Measurements from ENCODE around the gene PCLAF. TPM values are rescaled to one million over a fixed set of nuclear protein-coding genes. Genes with fewer than 3 reads are reported as not detected.
"Not testable (repeated sequence)": the region's sequence is repeated elsewhere in the genome, so short reads cannot be mapped to it uniquely, and the experiment has no call there.

PCLAF gene
- total RNA-seq, 2 donors from 2014 or later = 28.9 to 78.0 TPM

DNA sequence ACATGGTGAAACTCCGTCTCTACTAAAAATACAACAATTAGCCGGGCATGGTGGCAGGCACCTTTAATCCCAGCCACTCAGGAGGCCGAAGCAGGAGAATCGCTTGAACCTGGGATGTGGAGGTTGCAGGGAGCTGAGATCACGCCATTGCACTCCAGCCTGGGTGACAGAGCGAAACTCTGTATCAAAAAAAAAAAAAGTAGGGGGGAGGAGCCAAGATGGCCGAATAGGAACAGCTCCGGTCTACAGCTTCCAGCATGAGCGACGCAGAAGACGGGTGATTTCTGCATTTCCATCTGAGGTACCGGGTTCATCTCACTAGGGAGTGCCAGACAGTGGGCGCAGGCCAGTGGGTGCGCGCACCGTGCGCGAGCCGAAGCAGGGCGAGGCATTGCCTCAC is 54.8 kb downstream of the PCLAF start:
- DNase-seq; H3K4me1 Mint-ChIP-seq; H3K27me3 ChIP-seq (ENCODE audit: control insufficient read depth, insufficient read depth, low read length, poor library complexity, severe bottlenecking); H3K9me3 ChIP-seq (ENCODE audit: control insufficient read depth, low read length); H3K4me3 ChIP-seq (ENCODE audit: low read length); H3K27ac ChIP-seq (ENCODE audit: low read depth, low read length); H3K9me3 Mint-ChIP-seq; H3K36me3 Mint-ChIP-seq (ENCODE audit: low read depth); H3K4me1 ChIP-seq (ENCODE audit: control insufficient read depth, insufficient read depth, low read length); H3K36me3 ChIP-seq (ENCODE audit: control insufficient read depth, insufficient read depth, low read length); H3K9ac ChIP-seq (ENCODE audit: extremely low read depth, low read length, poor library complexity, severe bottlenecking); H3K27me3 Mint-ChIP-seq (ENCODE audit: insufficient read depth): not testable (repeated sequence)
- WGBS, 2 experiments (ENCODE audit: insufficient coverage in 1 of 2, insufficient read length in 1 of 2) = 83 to 100% methylated on average over 3 to 7 of the region's 20 CpGs
- Mint-ChIP-seq H3K4me3 (peak overlapping the region; percentile 51), H3K27ac (peak overlapping the region; percentile 89)

DNA sequence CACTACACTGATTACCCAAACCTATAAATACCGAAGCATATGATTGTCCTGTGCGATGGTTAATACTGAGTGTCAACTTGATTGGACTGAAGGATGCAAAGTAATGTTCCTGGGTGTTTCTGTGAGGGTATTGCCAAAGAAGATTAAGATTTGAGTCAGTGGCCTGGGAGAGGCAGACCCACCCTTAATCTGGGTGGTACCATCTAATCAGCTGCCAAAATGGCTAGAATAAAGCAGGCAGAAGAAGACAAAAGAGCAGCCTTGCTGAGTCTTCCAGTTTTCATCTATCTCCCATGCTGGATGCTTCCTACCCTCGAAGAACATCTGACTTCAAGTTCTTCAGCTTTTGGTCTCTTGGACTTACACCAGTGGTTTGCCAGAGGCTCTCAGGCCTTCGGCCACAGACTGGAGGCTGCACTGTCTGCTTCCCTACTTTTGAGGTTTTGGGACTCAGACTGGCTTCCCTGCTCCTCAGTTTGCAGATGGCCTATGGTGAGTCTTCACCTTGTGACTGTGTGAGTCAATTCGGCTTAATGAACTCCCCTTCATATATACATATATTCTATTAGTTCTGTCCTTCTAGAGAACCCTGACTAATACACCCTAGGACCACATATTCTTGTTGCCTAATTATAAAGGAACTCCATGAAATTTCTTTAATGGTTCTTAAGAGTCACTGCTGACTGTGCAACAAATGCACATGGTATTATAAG is 56.9 kb downstream of the PCLAF start:
- Histone ChIP-seq H3K36me3 (ENCODE audit: control insufficient read depth, insufficient read depth, low read length) (peaks cover 5% of the 10 kb centered on the region), H3K9me3 (ENCODE audit: control insufficient read depth, low read length) (no peaks in the 10 kb centered on the region), H3K9ac (ENCODE audit: extremely low read depth, low read length, poor library complexity, severe bottlenecking) (no peak overlapping the region), H3K4me1 (ENCODE audit: control insufficient read depth, insufficient read depth, low read length) (no peaks in the 10 kb centered on the region), H3K27ac (ENCODE audit: low read depth, low read length) (no peak overlapping the region), H3K27me3 (ENCODE audit: control insufficient read depth, insufficient read depth, low read length, poor library complexity, severe bottlenecking) (no peaks in the 10 kb centered on the region), H3K4me3 (ENCODE audit: low read length) (no peak overlapping the region)
- Mint-ChIP-seq H3K27ac (no peak overlapping the region), H3K36me3 (ENCODE audit: low read depth) (peaks cover 2% of the 10 kb centered on the region), H3K4me3 (no peak overlapping the region), H3K4me1 (peaks cover 2% of the 10 kb centered on the region), H3K9me3 (peaks cover 4% of the 10 kb centered on the region), H3K27me3 (ENCODE audit: insufficient read depth) (no peaks in the 10 kb centered on the region)
- TF ChIP-seq, protein P1, sequence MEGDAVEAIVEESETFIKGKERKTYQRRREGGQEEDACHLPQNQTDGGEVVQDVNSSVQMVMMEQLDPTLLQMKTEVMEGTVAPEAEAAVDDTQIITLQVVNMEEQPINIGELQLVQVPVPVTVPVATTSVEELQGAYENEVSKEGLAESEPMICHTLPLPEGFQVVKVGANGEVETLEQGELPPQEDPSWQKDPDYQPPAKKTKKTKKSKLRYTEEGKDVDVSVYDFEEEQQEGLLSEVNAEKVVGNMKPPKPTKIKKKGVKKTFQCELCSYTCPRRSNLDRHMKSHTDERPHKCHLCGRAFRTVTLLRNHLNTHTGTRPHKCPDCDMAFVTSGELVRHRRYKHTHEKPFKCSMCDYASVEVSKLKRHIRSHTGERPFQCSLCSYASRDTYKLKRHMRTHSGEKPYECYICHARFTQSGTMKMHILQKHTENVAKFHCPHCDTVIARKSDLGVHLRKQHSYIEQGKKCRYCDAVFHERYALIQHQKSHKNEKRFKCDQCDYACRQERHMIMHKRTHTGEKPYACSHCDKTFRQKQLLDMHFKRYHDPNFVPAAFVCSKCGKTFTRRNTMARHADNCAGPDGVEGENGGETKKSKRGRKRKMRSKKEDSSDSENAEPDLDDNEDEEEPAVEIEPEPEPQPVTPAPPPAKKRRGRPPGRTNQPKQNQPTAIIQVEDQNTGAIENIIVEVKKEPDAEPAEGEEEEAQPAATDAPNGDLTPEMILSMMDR (conservative IDR thresholded peaks at IDR 0.05) = no peak
- DNase-seq = no peak
- 84 to 96% methylated on average over 4 to 5 of the region's 5 CpGs for WGBS, 2 experiments (ENCODE audit: insufficient coverage in 1 of 2, insufficient read length in 1 of 2)

DNA sequence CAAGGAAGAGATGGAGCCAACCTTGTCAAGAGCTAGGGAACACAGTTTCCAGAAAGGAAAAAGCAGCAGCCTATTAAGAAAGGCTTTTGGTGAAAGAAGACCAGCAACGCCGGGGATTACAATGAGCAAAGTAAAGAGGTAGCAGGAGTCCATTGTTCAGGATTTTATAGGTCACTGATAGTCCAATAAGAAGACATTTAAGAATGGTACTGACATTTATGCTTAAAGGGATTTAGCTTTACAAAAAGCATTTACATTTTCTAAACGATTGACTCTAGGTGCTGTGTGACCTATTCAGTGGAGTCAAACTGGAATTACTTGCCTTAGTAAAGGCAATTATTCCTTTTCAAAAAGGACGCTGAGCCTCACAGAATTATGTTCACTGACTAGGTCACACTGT is 66.0 kb downstream of the PCLAF start:
- H3K27ac ChIP-seq (ENCODE audit: low read depth, low read length) = peak overlapping the region; percentile 49
- Mint-ChIP-seq H3K9me3 (peaks cover 9% of the 10 kb centered on the region), H3K4me1 (peaks cover 22% of the 10 kb centered on the region), H3K27ac (no peak overlapping the region), H3K36me3 (ENCODE audit: low read depth) (peaks cover 8% of the 10 kb centered on the region), H3K27me3 (ENCODE audit: insufficient read depth) (no peaks in the 10 kb centered on the region), H3K4me3 (no peak overlapping the region)
- H3K36me3 ChIP-seq (ENCODE audit: control insufficient read depth, insufficient read depth, low read length) = no peaks in the 10 kb centered on the region
- 86 to 87% methylated on average over 4 of the region's 4 CpGs for WGBS, 2 experiments (ENCODE audit: insufficient coverage in 1 of 2, insufficient read length in 1 of 2)
- TF ChIP-seq, protein P1 (conservative IDR thresholded peaks at IDR 0.05) = no peak
- H3K9ac ChIP-seq (ENCODE audit: extremely low read depth, low read length, poor library complexity, severe bottlenecking) = no peak overlapping the region
- H3K27me3 ChIP-seq (ENCODE audit: control insufficient read depth, insufficient read depth, low read length, poor library complexity, severe bottlenecking) = no peaks in the 10 kb centered on the region
- peaks cover 2% of the 10 kb centered on the region for H3K4me1 ChIP-seq (ENCODE audit: control insufficient read depth, insufficient read depth, low read length)
- H3K9me3 ChIP-seq (ENCODE audit: control insufficient read depth, low read length) = no peaks in the 10 kb centered on the region
- no peak for DNase-seq
- no peak overlapping the region for H3K4me3 ChIP-seq (ENCODE audit: low read length)

DNA sequence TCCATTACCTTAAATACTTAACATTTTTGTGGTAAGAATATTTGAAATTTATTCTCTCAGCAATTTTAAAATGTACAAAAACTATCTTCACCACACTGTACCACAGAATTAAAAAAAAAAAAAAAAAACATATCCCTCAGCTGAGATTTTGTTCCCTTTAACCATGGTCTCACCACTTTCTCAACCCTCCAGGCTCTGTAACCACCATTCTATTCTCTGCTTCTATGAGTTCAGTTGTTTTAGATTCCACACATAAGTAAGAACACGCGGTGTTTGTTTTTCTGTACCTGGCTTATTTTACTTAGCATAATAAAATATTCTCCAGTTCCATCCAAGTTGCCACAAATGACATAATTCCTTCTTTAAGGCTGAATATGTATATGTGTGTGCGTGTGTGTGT is 66.8 kb downstream of the PCLAF start:
- TF ChIP-seq, protein P1 (conservative IDR thresholded peaks at IDR 0.05) = no peak
- peaks cover 6% of the 10 kb centered on the region for H3K36me3 Mint-ChIP-seq (ENCODE audit: low read depth)

More for the DNA sequence above, 66.8 kb downstream of the PCLAF start:
- H3K27ac ChIP-seq (ENCODE audit: low read depth, low read length) = no peak overlapping the region
- H3K9ac ChIP-seq (ENCODE audit: extremely low read depth, low read length, poor library complexity, severe bottlenecking) = no peak overlapping the region
- H3K27ac Mint-ChIP-seq = no peak overlapping the region
- peaks cover 29% of the 10 kb centered on the region for H3K4me1 Mint-ChIP-seq
- no peak overlapping the region for H3K4me3 Mint-ChIP-seq
- H3K36me3 ChIP-seq (ENCODE audit: control insufficient read depth, insufficient read depth, low read length) = no peaks in the 10 kb centered on the region
- WGBS, 2 experiments (ENCODE audit: insufficient coverage in 1 of 2, insufficient read length in 1 of 2) = 93 to 100% methylated on average over 2 to 3 of the region's 3 CpGs
- no peaks in the 10 kb centered on the region for H3K27me3 ChIP-seq (ENCODE audit: control insufficient read depth, insufficient read depth, low read length, poor library complexity, severe bottlenecking)
- H3K27me3 Mint-ChIP-seq (ENCODE audit: insufficient read depth) = no peaks in the 10 kb centered on the region
- no peak for DNase-seq
- peaks cover 9% of the 10 kb centered on the region for H3K9me3 Mint-ChIP-seq
- H3K9me3 ChIP-seq (ENCODE audit: control insufficient read depth, low read length) = no peaks in the 10 kb centered on the region
- H3K4me3 ChIP-seq (ENCODE audit: low read length) = no peak overlapping the region
- H3K4me1 ChIP-seq (ENCODE audit: control insufficient read depth, insufficient read depth, low read length) = peaks cover 2% of the 10 kb centered on the region

Measured in endodermal cell (in vitro differentiated cells).